ENCODE results near the gene KCTD2. TPM values are rescaled to one million over a fixed set of nuclear protein-coding genes. Genes with fewer than 3 reads are reported as not detected.

Gene KCTD2
- total and polyA plus RNA-seq, 2 of the 13 experiments (the other 11 are each of a cell fraction or from before 2014, with no cell fraction given) = 28.3 to 32.6 TPM

DNA sequence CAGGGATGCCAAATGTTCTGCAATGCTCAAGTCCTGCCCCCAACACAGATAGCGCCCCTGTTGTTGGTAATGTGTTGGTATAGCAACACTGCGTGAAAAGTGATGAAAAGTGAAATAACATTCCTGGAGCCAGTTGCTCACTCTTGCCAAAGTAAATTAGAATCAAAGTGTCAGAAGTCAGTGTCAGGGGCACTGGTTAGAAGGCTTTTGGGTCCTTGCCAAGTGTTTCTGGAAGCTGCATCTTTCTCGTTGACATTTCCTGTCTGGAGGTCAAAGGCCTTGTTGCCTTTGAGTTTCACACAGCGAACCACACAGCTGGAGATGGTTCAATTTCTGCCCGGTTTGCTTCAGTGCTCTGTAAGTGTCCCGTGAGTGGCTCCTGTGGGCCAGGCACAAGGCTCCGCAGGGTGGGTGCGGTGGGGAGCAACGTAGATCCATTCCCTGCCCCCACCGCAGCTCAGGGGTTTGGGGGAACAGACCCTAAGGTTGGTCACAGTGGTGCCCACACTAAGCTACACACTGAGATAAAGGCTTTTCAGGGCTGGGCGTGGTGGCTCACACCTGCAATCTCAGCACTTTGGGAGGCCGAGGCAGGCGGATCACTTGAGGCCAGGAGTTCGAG is 37.1 kb downstream of the KCTD2 start (continued):
- TF ChIP-seq, protein P1, sequence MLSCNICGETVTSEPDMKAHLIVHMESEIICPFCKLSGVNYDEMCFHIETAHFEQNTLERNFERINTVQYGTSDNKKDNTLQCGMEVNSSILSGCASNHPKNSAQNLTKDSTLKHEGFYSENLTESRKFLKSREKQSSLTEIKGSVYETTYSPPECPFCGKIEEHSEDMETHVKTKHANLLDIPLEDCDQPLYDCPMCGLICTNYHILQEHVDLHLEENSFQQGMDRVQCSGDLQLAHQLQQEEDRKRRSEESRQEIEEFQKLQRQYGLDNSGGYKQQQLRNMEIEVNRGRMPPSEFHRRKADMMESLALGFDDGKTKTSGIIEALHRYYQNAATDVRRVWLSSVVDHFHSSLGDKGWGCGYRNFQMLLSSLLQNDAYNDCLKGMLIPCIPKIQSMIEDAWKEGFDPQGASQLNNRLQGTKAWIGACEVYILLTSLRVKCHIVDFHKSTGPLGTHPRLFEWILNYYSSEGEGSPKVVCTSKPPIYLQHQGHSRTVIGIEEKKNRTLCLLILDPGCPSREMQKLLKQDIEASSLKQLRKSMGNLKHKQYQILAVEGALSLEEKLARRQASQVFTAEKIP (CRISPR knock-in tag; IDR thresholded peaks at IDR 0.05; ENCODE audit: borderline replicate concordance) = no peak
- TF ChIP-seq, protein P2, sequence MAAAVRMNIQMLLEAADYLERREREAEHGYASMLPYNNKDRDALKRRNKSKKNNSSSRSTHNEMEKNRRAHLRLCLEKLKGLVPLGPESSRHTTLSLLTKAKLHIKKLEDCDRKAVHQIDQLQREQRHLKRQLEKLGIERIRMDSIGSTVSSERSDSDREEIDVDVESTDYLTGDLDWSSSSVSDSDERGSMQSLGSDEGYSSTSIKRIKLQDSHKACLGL (CRISPR knock-in tag; IDR thresholded peaks at IDR 0.05) = no peak
- TF ChIP-seq, protein P3, sequence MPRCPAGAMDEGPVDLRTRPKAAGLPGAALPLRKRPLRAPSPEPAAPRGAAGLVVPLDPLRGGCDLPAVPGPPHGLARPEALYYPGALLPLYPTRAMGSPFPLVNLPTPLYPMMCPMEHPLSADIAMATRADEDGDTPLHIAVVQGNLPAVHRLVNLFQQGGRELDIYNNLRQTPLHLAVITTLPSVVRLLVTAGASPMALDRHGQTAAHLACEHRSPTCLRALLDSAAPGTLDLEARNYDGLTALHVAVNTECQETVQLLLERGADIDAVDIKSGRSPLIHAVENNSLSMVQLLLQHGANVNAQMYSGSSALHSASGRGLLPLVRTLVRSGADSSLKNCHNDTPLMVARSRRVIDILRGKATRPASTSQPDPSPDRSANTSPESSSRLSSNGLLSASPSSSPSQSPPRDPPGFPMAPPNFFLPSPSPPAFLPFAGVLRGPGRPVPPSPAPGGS (CRISPR knock-in tag; IDR thresholded peaks at IDR 0.05) = peak; percentile 75; the same call in 1 of the 2 replicates
- TF ChIP-seq ZNF337 (CRISPR knock-in tag; IDR thresholded peaks at IDR 0.05; ENCODE audit: borderline replicate concordance, low read depth) (no peak), TAF15 (IDR thresholded peaks at IDR 0.05; ENCODE audit: low read depth, low read length, poor library complexity, severe bottlenecking) (no peak), ZNF816 (CRISPR knock-in tag; IDR thresholded peaks at IDR 0.05; ENCODE audit: borderline replicate concordance) (no peak), ZNF253 (CRISPR knock-in tag; IDR thresholded peaks at IDR 0.05; ENCODE audit: borderline replicate concordance) (no peak), SMC3 (IDR thresholded peaks at IDR 0.05; ENCODE audit: low read length) (peak; percentile 27; the same call in 1 of the 2 replicates), TCF7L2 (IDR thresholded peaks at IDR 0.05; ENCODE audit: low read depth, low read length) (no peak), TMF1 (CRISPR knock-in tag; IDR thresholded peaks at IDR 0.05; ENCODE audit: low read depth) (no peak), ZNF703 (CRISPR knock-in tag; IDR thresholded peaks at IDR 0.05; ENCODE audit: borderline replicate concordance) (no peak), ZNF556 (CRISPR knock-in tag; IDR thresholded peaks at IDR 0.05; ENCODE audit: borderline replicate concordance) (no peak; the same call in 1 of the 2 replicates)
- TF ChIP-seq, protein P4, sequence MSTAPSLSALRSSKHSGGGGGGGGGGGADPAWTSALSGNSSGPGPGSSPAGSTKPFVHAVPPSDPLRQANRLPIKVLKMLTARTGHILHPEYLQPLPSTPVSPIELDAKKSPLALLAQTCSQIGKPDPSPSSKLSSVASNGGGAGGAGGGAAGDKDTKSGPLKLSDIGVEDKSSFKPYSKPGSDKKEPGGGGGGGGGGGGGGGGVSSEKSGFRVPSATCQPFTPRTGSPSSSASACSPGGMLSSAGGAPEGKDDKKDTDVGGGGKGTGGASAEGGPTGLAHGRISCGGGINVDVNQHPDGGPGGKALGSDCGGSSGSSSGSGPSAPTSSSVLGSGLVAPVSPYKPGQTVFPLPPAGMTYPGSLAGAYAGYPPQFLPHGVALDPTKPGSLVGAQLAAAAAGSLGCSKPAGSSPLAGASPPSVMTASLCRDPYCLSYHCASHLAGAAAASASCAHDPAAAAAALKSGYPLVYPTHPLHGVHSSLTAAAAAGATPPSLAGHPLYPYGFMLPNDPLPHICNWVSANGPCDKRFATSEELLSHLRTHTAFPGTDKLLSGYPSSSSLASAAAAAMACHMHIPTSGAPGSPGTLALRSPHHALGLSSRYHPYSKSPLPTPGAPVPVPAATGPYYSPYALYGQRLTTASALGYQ (CRISPR knock-in tag; IDR thresholded peaks at IDR 0.05) = peak; percentile 73; the same call in 1 of the 2 replicates
- TF ChIP-seq, protein P5, sequence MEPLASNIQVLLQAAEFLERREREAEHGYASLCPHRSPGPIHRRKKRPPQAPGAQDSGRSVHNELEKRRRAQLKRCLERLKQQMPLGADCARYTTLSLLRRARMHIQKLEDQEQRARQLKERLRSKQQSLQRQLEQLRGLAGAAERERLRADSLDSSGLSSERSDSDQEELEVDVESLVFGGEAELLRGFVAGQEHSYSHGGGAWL (CRISPR knock-in tag; IDR thresholded peaks at IDR 0.05) = no peak; the same call in 1 of the 2 replicates
- TF ChIP-seq, protein P6, sequence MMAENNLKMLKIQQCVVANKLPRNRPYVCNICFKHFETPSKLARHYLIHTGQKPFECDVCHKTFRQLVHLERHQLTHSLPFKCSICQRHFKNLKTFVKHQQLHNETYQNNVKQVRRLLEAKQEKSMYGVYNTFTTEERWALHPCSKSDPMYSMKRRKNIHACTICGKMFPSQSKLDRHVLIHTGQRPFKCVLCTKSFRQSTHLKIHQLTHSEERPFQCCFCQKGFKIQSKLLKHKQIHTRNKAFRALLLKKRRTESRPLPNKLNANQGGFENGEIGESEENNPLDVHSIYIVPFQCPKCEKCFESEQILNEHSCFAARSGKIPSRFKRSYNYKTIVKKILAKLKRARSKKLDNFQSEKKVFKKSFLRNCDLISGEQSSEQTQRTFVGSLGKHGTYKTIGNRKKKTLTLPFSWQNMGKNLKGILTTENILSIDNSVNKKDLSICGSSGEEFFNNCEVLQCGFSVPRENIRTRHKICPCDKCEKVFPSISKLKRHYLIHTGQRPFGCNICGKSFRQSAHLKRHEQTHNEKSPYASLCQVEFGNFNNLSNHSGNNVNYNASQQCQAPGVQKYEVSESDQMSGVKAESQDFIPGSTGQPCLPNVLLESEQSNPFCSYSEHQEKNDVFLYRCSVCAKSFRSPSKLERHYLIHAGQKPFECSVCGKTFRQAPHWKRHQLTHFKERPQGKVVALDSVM (CRISPR knock-in tag; IDR thresholded peaks at IDR 0.05) = no peak; the same call in 1 of the 2 replicates
- TF ChIP-seq, protein P7, sequence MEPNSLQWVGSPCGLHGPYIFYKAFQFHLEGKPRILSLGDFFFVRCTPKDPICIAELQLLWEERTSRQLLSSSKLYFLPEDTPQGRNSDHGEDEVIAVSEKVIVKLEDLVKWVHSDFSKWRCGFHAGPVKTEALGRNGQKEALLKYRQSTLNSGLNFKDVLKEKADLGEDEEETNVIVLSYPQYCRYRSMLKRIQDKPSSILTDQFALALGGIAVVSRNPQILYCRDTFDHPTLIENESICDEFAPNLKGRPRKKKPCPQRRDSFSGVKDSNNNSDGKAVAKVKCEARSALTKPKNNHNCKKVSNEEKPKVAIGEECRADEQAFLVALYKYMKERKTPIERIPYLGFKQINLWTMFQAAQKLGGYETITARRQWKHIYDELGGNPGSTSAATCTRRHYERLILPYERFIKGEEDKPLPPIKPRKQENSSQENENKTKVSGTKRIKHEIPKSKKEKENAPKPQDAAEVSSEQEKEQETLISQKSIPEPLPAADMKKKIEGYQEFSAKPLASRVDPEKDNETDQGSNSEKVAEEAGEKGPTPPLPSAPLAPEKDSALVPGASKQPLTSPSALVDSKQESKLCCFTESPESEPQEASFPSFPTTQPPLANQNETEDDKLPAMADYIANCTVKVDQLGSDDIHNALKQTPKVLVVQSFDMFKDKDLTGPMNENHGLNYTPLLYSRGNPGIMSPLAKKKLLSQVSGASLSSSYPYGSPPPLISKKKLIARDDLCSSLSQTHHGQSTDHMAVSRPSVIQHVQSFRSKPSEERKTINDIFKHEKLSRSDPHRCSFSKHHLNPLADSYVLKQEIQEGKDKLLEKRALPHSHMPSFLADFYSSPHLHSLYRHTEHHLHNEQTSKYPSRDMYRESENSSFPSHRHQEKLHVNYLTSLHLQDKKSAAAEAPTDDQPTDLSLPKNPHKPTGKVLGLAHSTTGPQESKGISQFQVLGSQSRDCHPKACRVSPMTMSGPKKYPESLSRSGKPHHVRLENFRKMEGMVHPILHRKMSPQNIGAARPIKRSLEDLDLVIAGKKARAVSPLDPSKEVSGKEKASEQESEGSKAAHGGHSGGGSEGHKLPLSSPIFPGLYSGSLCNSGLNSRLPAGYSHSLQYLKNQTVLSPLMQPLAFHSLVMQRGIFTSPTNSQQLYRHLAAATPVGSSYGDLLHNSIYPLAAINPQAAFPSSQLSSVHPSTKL (CRISPR knock-in tag; IDR thresholded peaks at IDR 0.05) = peak; percentile 98

Measured in HepG2 (cell line).